ENCODE data around the gene TUBGCP6.
A peak's percentile ranks its signal among the peaks of the same experiment; 100 is the strongest.

TUBGCP6 gene

DNA sequence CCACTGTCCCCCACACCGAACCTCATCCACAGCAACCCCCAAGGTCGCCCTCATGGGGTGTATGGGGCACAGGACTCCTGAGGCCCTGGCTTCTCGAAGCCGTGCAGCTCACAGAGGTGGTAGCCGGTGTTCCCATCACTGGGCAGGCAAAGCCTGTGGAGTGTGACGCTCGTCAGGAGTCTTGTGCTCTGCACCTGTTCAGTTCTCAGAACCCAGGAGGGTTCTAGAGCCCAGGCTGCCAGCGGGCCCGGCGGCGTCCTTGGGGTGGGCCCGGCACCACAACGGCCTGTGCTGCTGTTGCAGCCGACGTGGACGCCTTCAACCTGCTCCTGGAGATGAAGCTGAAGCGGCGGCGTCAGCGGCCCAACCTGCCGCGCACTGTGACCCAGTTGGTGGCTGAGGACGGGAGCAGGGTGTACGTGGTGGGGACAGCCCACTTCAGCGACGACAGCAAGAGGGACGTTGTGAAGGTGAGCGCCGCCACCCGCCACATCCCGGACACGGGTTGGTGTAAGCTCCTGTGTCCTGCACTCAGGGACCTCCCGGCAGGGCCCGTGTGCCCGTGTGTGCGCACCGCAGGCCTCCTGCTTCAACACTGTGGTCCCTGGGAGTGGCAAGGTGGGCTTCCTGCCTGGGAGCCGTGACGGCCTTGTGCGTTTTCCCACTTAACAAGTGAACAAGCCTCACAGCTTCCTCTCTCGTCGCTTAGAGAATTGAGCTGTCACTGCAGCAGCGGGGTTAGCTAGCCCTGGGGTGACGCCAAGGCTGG is 50.6 kb downstream of the TUBGCP6 start:
- Histone ChIP-seq H3K27ac (no peak overlapping the region), H3K4me1 (peaks cover 0 to 31% (median 20%) of the 10 kb centered on the region in 4 donors), H3K27me3 (no peaks in the 10 kb centered on the region), H3K36me3 (peaks cover 7 to 64% (median 29%) of the 10 kb centered on the region in 3 donors), H3K4me3 (no peak overlapping the region), H3K9me3 (no peaks in the 10 kb centered on the region)
- DNase-seq: no peak
- intact Hi-C loops (cut with DNase I; ENCODE audit: low total_unique reads): no loop called here
- TF ChIP-seq, protein P1, sequence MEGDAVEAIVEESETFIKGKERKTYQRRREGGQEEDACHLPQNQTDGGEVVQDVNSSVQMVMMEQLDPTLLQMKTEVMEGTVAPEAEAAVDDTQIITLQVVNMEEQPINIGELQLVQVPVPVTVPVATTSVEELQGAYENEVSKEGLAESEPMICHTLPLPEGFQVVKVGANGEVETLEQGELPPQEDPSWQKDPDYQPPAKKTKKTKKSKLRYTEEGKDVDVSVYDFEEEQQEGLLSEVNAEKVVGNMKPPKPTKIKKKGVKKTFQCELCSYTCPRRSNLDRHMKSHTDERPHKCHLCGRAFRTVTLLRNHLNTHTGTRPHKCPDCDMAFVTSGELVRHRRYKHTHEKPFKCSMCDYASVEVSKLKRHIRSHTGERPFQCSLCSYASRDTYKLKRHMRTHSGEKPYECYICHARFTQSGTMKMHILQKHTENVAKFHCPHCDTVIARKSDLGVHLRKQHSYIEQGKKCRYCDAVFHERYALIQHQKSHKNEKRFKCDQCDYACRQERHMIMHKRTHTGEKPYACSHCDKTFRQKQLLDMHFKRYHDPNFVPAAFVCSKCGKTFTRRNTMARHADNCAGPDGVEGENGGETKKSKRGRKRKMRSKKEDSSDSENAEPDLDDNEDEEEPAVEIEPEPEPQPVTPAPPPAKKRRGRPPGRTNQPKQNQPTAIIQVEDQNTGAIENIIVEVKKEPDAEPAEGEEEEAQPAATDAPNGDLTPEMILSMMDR (IDR thresholded peaks at IDR 0.05): no peak

DNA sequence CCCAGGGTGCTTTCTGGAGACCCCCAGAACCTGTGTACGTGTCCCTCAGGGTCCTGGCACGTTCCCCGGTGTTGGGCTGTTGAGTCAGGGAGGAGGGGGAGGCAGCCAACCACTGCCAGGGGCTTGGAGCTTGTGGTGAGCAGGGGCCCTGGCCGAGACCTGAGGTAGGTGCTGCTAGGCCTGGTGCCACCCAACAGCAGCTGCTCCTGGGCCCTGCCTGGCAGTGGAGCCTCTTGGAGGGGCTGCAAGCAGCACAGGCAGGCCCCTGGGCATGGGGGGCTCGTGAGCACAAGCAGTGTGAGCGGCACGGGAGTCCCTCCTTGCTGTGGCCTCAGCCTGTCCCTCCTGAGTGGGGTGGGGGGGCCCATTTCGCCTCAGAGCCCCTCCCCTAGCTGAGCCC is 51.2 kb downstream of the TUBGCP6 start:
- Histone ChIP-seq H3K36me3 (peaks cover 7 to 58% (median 29%) of the 10 kb centered on the region in 3 donors), H3K4me1 (peaks cover 0 to 34% (median 23%) of the 10 kb centered on the region in 4 donors), H3K27ac (no peak overlapping the region), H3K9me3 (no peaks in the 10 kb centered on the region), H3K4me3 (no peak overlapping the region), H3K27me3 (no peaks in the 10 kb centered on the region)
- TF ChIP-seq, protein P1 (IDR thresholded peaks at IDR 0.05): no peak
- DNase-seq: no peak
- intact Hi-C loops (cut with DNase I; ENCODE audit: low total_unique reads): no loop called here

DNA sequence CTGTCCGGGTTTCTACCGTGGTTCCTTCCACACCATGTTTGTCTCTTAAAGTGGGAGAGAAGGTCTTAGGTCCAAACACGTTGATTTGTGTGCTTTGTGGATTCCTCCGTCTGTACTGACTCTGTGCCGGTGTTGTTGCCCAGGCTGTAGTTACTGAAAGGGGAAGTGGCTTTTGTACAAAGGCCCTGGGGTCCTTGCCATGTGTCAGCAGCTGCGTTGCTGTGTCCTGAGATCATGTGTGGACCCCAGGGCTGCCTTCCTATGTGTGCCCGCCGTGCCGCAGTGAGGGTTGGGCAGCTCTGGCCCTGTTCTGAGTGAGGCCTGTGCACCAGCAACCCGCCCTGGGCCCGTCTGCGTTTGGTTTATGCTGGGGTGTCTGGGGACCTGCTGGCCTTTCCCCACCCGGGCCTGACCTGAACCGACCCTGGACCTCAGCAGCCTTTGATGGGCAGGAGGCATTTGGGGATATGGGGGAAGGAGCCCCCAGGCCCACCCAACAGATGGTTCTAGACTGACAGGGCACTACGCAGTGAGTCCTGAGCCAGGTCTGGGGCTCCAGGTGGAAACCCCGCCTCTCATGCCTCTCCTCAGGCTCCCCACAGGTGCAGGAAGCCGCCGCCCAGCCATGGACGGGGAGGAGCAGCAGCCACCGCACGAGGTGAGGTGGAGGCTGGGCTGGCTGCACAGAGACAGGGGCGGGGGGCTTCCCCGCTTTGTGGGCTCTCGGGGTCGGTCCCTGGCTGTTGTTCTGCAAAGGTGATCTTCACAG is 52.2 kb downstream of the TUBGCP6 start:
- Histone ChIP-seq H3K27ac (no peak overlapping the region), H3K4me1 (peaks cover 0 to 34% (median 23%) of the 10 kb centered on the region in 4 donors), H3K36me3 (peaks cover 7 to 48% (median 24%) of the 10 kb centered on the region in 3 donors), H3K4me3 (no peak overlapping the region), H3K9me3 (no peaks in the 10 kb centered on the region), H3K27me3 (no peaks in the 10 kb centered on the region)
- TF ChIP-seq, protein P1 (IDR thresholded peaks at IDR 0.05): no peak
- no peak for DNase-seq
- intact Hi-C loops (cut with DNase I; ENCODE audit: low total_unique reads): no loop called here

DNA sequence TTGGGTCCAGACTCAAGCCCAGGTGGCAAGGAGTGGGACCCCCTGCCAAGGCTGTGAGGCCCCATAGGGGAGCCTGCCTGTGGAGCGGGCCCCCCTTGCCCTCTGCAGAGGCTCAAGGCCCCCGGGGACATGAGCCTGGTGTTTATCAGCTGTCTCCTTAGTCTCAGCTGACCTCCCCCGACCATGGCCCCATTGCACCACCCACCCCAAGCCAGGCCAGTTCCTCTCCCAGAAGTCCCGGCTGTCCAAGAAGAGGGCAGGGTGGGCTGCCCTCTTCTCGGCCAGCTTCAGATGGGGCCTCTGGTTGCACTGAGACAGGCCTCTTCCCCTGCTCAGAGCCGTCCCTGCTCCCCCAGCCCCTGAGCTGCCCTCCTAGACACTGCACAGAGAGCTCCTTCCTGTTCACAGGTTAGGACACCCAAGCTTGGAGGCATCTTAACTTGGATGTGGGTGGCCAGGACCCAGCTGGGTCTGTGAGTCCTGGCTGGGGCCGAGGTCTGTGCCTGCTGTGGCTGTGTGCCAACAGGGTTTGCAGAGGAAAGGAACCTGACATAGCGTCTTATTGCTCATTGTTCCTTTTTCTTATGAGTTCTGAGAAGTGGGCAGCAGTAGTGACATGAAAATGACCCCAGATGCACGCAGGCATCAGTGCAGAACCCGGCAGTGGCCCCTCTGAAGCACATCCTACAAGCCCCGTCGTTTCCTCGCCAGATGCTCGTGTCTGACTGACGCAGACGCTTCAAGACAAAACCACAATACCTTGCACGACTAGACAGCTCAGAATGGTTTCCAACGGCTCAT is 53.7 kb downstream of the TUBGCP6 start:
- no peak for DNase-seq
- Histone ChIP-seq H3K4me3 (peak overlapping the region; percentile 39 to 51), H3K27ac (peak overlapping the region; percentile 62 to 68), H3K36me3 (peaks cover 7 to 33% (median 18%) of the 10 kb centered on the region in 3 donors), H3K9me3 (no peaks in the 10 kb centered on the region), H3K4me1 (peaks cover 0 to 46% (median 33%) of the 10 kb centered on the region in 4 donors), H3K27me3 (no peaks in the 10 kb centered on the region)
- intact Hi-C loops (cut with DNase I; ENCODE audit: low total_unique reads): no loop called here
- TF ChIP-seq, protein P1 (IDR thresholded peaks at IDR 0.05): no peak

DNA sequence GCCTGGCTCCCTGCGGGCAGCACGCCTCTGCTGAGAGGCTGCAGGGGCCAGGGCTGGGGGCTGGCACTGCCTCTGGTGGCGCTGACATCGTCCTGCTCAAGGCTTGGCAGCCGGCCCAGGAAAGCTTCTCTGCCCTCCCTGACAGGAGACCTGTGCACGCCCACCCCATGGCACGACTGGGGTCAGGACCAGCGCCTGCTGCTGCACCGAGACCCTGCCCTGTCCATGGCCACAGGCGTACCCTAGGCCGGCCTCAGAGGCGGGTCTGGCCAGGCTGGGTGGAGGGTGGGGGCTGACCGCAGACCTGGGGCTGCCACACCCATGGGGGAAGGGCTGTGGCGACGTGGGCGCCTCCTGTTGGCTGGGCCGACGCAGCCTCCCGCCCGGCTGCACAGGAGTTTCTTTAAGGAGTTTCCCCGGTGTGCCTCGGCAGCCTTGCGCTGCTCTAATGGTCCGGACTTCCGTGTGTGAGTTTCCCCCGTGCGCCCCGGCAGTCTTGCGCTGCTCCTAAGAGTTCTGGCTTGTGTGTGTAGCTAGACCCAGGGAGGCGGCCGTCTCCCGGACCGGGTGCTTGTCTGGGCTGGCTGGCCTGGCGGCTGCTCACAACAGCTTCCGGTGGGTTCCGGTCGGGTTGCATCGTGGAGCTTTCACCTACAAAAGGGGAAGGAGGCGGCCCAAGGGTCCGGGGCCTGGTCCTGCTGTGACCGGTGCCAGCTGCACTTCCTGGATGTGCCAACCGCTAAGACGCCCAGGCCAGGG is 54.5 kb downstream of the TUBGCP6 start:
- intact Hi-C loops (cut with DNase I; ENCODE audit: low total_unique reads): no loop called here
- H3K9me3 ChIP-seq: no peaks in the 10 kb centered on the region
- H3K4me3 ChIP-seq: peak overlapping the region; percentile 39 to 51
- peaks cover 7 to 26% (median 18%) of the 10 kb centered on the region in 3 donors for H3K36me3 ChIP-seq
- H3K4me1 ChIP-seq: peaks cover 0 to 47% (median 34%) of the 10 kb centered on the region in 4 donors
- peak; percentile 56 to 83 for DNase-seq
- TF ChIP-seq, protein P1 (IDR thresholded peaks at IDR 0.05): peak in 1 of 2 experiments; percentile 9
- peak overlapping the region; percentile 62 to 68 for H3K27ac ChIP-seq
- no peaks in the 10 kb centered on the region for H3K27me3 ChIP-seq

Measured in tibial artery (tissue), 4 donors.